Fibroblast of skin of scalp (primary cell): Measurements from ENCODE around the gene FOXF1.

Experiments used
- DNase-seq: peaks from one replicate; pipeline ENCODE4 v3.0.0-alpha.2; 2013

FOXF1 gene

GRCh38 chr16:86492961-86493629 is 17.2 kb upstream of the FOXF1 start:
- no peak for DNase-seq

- no peak for DNase-seq
Measured at GRCh38 chr16:86494039-86494564, 16.2 kb upstream of the FOXF1 start.

- no peak for DNase-seq
Measured at GRCh38 chr16:86494565-86495356, 15.6 kb upstream of the FOXF1 start.

- DNase-seq = no peak
Measured at GRCh38 chr16:86495357-86495701, 15.0 kb upstream of the FOXF1 start.

GRCh38 chr16:86495756-86496261 is 14.5 kb upstream of the FOXF1 start:
- no peak for DNase-seq

- no peak for DNase-seq
Measured at GRCh38 chr16:86496262-86496928, 13.9 kb upstream of the FOXF1 start.

- DNase-seq = no peak
Measured at GRCh38 chr16:86496929-86497461, 13.3 kb upstream of the FOXF1 start.

GRCh38 chr16:86497551-86498021 is 12.7 kb upstream of the FOXF1 start:
- no peak for DNase-seq

GRCh38 chr16:86498155-86498670 is 12.1 kb upstream of the FOXF1 start:
- no peak for DNase-seq

GRCh38 chr16:86498671-86499439 is 11.5 kb upstream of the FOXF1 start:
- DNase-seq = peak; percentile 16

- DNase-seq = no peak
Measured at GRCh38 chr16:86499440-86499786, 10.9 kb upstream of the FOXF1 start.

GRCh38 chr16:86499889-86500707 is 10.2 kb upstream of the FOXF1 start:
- no peak for DNase-seq

GRCh38 chr16:86500708-86501510 is 9.4 kb upstream of the FOXF1 start:
- DNase-seq = no peak

- DNase-seq = no peak
Measured at GRCh38 chr16:86501989-86502855, 8.1 kb upstream of the FOXF1 start.

GRCh38 chr16:86502856-86503748 is 7.2 kb upstream of the FOXF1 start:
- no peak for DNase-seq

GRCh38 chr16:86503830-86504229 is 6.5 kb upstream of the FOXF1 start:
- DNase-seq = no peak

- no peak for DNase-seq
Measured at GRCh38 chr16:86504315-86505184, 5.8 kb upstream of the FOXF1 start.
